Measurements from ENCODE around the gene KHDC4. TPM values are rescaled to one million over a fixed set of nuclear protein-coding genes. Genes with fewer than 3 reads are reported as not detected.

KHDC4 gene
- total and polyA plus RNA-seq, 4 donors, result 8.4 to 32.6 (median 14.8) TPM

DNA sequence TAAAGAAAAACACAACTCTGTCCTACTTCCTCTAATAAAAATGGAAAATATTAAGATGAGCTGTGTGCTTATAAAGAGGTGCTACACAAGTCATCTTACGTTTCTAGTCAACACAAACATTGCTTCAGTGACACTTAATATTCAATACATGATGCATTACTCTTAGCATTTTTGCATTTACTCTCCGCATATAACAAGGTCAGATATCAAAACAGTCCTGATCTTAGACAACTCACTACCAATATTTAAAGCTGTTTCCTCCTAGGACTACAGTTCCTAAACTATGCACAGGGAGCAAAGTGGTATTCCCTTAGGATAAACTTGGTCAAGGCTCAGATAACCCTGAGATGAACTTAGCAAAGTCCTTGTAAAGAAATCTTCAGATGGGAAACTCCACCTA, 35.3 kb downstream of the KHDC4 start:
- peaks cover 16 to 41% (median 35%) of the 10 kb centered on the region in 4 donors for H3K36me3 ChIP-seq (ENCODE audit: control insufficient read depth in 4 of 4, insufficient read depth in 3 of 4, low read depth in 1 of 4, low read length in 3 of 4)
- H3K4me1 ChIP-seq (ENCODE audit: control insufficient read depth in 4 of 4, insufficient read depth in 4 of 4, low read length in 3 of 4), result no peaks in the 10 kb centered on the region
- no peak overlapping the region for H3K27ac ChIP-seq (ENCODE audit: low read depth in 1 of 2, low read length in 2 of 2)
- no peak for DNase-seq (ENCODE audit: low spot score)
- H3K4me3 ChIP-seq (ENCODE audit: low read depth in 1 of 3, low read length in 3 of 3), result no peak overlapping the region
- no peaks in the 10 kb centered on the region for H3K9me3 ChIP-seq (ENCODE audit: control insufficient read depth in 4 of 4, low read length in 3 of 4)
- TF ChIP-seq EGR1 (IDR thresholded peaks at IDR 0.05; ENCODE audit: low read depth in 2 of 2) (no peak), GABPA (IDR thresholded peaks at IDR 0.05 in 1 of 2, conservative IDR thresholded peaks at IDR 0.05 in 1 of 2) (no peak), TAF1 (conservative IDR thresholded peaks at IDR 0.05) (no peak), YY1 (IDR thresholded peaks at IDR 0.05) (no peak), HNF4G (IDR thresholded peaks at IDR 0.05) (no peak), FOXA2 (IDR thresholded peaks at IDR 0.05) (no peak), RAD21 (IDR thresholded peaks at IDR 0.05) (no peak), SP1 (IDR thresholded peaks at IDR 0.05) (no peak)
- TF ChIP-seq, protein P1, sequence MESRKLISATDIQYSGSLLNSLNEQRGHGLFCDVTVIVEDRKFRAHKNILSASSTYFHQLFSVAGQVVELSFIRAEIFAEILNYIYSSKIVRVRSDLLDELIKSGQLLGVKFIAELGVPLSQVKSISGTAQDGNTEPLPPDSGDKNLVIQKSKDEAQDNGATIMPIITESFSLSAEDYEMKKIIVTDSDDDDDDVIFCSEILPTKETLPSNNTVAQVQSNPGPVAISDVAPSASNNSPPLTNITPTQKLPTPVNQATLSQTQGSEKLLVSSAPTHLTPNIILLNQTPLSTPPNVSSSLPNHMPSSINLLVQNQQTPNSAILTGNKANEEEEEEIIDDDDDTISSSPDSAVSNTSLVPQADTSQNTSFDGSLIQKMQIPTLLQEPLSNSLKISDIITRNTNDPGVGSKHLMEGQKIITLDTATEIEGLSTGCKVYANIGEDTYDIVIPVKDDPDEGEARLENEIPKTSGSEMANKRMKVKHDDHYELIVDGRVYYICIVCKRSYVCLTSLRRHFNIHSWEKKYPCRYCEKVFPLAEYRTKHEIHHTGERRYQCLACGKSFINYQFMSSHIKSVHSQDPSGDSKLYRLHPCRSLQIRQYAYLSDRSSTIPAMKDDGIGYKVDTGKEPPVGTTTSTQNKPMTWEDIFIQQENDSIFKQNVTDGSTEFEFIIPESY (IDR thresholded peaks at IDR 0.05), result no peak
- TF ChIP-seq, protein P2, sequence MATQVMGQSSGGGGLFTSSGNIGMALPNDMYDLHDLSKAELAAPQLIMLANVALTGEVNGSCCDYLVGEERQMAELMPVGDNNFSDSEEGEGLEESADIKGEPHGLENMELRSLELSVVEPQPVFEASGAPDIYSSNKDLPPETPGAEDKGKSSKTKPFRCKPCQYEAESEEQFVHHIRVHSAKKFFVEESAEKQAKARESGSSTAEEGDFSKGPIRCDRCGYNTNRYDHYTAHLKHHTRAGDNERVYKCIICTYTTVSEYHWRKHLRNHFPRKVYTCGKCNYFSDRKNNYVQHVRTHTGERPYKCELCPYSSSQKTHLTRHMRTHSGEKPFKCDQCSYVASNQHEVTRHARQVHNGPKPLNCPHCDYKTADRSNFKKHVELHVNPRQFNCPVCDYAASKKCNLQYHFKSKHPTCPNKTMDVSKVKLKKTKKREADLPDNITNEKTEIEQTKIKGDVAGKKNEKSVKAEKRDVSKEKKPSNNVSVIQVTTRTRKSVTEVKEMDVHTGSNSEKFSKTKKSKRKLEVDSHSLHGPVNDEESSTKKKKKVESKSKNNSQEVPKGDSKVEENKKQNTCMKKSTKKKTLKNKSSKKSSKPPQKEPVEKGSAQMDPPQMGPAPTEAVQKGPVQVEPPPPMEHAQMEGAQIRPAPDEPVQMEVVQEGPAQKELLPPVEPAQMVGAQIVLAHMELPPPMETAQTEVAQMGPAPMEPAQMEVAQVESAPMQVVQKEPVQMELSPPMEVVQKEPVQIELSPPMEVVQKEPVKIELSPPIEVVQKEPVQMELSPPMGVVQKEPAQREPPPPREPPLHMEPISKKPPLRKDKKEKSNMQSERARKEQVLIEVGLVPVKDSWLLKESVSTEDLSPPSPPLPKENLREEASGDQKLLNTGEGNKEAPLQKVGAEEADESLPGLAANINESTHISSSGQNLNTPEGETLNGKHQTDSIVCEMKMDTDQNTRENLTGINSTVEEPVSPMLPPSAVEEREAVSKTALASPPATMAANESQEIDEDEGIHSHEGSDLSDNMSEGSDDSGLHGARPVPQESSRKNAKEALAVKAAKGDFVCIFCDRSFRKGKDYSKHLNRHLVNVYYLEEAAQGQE (IDR thresholded peaks at IDR 0.05), result no peak
- TF ChIP-seq, protein P3, sequence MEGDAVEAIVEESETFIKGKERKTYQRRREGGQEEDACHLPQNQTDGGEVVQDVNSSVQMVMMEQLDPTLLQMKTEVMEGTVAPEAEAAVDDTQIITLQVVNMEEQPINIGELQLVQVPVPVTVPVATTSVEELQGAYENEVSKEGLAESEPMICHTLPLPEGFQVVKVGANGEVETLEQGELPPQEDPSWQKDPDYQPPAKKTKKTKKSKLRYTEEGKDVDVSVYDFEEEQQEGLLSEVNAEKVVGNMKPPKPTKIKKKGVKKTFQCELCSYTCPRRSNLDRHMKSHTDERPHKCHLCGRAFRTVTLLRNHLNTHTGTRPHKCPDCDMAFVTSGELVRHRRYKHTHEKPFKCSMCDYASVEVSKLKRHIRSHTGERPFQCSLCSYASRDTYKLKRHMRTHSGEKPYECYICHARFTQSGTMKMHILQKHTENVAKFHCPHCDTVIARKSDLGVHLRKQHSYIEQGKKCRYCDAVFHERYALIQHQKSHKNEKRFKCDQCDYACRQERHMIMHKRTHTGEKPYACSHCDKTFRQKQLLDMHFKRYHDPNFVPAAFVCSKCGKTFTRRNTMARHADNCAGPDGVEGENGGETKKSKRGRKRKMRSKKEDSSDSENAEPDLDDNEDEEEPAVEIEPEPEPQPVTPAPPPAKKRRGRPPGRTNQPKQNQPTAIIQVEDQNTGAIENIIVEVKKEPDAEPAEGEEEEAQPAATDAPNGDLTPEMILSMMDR (IDR thresholded peaks at IDR 0.05; ENCODE audit: low read depth, low read length, missing input control), result no peak
- 83% methylated on average over 2 of the region's 2 CpGs for WGBS
- no peak overlapping the region for H3K9ac ChIP-seq (ENCODE audit: low read depth in 1 of 2, low read length in 2 of 2)
- H3K27me3 ChIP-seq (ENCODE audit: control insufficient read depth in 4 of 4, insufficient read depth in 4 of 4, low read length in 3 of 4), result no peaks in the 10 kb centered on the region

DNA sequence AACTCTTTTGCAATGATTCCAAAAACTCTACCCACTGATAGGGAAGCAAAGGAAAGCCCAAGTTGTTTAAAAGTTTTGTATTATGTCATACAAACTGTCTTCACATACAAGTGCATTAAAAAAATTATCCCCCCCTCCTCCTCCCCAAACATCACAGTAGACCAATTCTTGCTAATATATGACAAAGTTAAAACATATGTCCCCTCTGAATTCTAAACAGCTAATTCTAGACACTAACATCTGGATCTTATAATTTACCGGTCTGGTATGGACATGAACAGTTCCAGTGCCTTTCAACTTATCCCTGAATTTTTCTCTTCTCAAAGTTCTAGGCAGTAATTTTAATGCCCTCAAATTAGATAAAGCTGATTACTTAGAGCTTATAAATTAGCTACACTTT, 36.5 kb downstream of the KHDC4 start:
- Histone ChIP-seq H3K36me3 (ENCODE audit: control insufficient read depth in 4 of 4, insufficient read depth in 3 of 4, low read depth in 1 of 4, low read length in 3 of 4) (peaks cover 13 to 34% (median 27%) of the 10 kb centered on the region in 4 donors), H3K9me3 (ENCODE audit: control insufficient read depth in 4 of 4, low read length in 3 of 4) (no peaks in the 10 kb centered on the region), H3K4me3 (ENCODE audit: low read depth in 1 of 3, low read length in 3 of 3) (no peak overlapping the region), H3K27me3 (ENCODE audit: control insufficient read depth in 4 of 4, insufficient read depth in 4 of 4, low read length in 3 of 4) (no peaks in the 10 kb centered on the region), H3K27ac (ENCODE audit: low read depth in 1 of 2, low read length in 2 of 2) (no peak overlapping the region), H3K9ac (ENCODE audit: low read depth in 1 of 2, low read length in 2 of 2) (no peak overlapping the region), H3K4me1 (ENCODE audit: control insufficient read depth in 4 of 4, insufficient read depth in 4 of 4, low read length in 3 of 4) (no peaks in the 10 kb centered on the region)
- 93% methylated on average over 1 of the region's 1 CpG for WGBS
- no peak for DNase-seq (ENCODE audit: low spot score)
- TF ChIP-seq, protein P4, sequence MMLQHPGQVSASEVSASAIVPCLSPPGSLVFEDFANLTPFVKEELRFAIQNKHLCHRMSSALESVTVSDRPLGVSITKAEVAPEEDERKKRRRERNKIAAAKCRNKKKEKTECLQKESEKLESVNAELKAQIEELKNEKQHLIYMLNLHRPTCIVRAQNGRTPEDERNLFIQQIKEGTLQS (IDR thresholded peaks at IDR 0.05), result no peak
- TF ChIP-seq YY1 (IDR thresholded peaks at IDR 0.05), result no peak
- TF ChIP-seq RXRA (IDR thresholded peaks at IDR 0.05), result no peak
- no peak for TF ChIP-seq JUND (IDR thresholded peaks at IDR 0.05)
- TF ChIP-seq GABPA (IDR thresholded peaks at IDR 0.05 in 1 of 2, conservative IDR thresholded peaks at IDR 0.05 in 1 of 2), result no peak
- TF ChIP-seq RAD21 (IDR thresholded peaks at IDR 0.05), result no peak
- TF ChIP-seq, protein P2 (IDR thresholded peaks at IDR 0.05), result no peak
- TF ChIP-seq HNF4A (conservative IDR thresholded peaks at IDR 0.05), result no peak
- TF ChIP-seq TAF1 (conservative IDR thresholded peaks at IDR 0.05), result no peak
- no peak for TF ChIP-seq HNF4G (IDR thresholded peaks at IDR 0.05)
- TF ChIP-seq, protein P1 (IDR thresholded peaks at IDR 0.05), result no peak
- no peak for TF ChIP-seq FOXA1 (IDR thresholded peaks at IDR 0.05)
- TF ChIP-seq, protein P5, sequence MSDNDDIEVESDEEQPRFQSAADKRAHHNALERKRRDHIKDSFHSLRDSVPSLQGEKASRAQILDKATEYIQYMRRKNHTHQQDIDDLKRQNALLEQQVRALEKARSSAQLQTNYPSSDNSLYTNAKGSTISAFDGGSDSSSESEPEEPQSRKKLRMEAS (IDR thresholded peaks at IDR 0.05), result no peak
